ENCODE measurements around the gene ZSWIM6. TPM values are rescaled to one million over a fixed set of nuclear protein-coding genes. Genes with fewer than 3 reads are reported as not detected.

The ZSWIM6 gene
- total RNA-seq, 2 experiments from 2014 or later = 6.8 to 7.1 TPM

Other genes with a start within 250 kb of the ZSWIM6 start
- gene SMIM15, start 169.8 kb upstream of the ZSWIM6 start, total RNA-seq = 10 to 100 TPM; 48.5 to 50.9 TPM